Stimulated activated CD8-positive, alpha-beta memory T cell treated with anti-CD3 and anti-CD28 coated beads, Interleukin-12 subunit alpha, Interleukin-12 subunit beta, amount 100 ng/mL, for 24 hours (primary cell): Measurements from ENCODE around the gene PRDM11.

Experiments
- DNase-seq: peaks from one replicate; pipeline ENCODE4 v3.0.0-alpha.2; 2020; ENCODE audit errors: extremely low read depth

PRDM11 gene

GRCh38 chr11:45174168-45174835, 27.9 kb downstream of the PRDM11 start:
- no peak for DNase-seq

- DNase-seq, result no peak
These were observed 28.5 kb downstream of the PRDM11 start for GRCh38 chr11:45174963-45175362.

- DNase-seq, result no peak
These were observed 30.6 kb downstream of the PRDM11 start for GRCh38 chr11:45176996-45177395.

GRCh38 chr11:45178223-45178622, 31.8 kb downstream of the PRDM11 start:
- no peak for DNase-seq

- DNase-seq, result no peak
These were observed 32.6 kb downstream of the PRDM11 start for GRCh38 chr11:45178890-45179671.

- DNase-seq, result no peak
These were observed 33.3 kb downstream of the PRDM11 start for GRCh38 chr11:45179686-45180178.

- no peak for DNase-seq
These were observed 33.9 kb downstream of the PRDM11 start for GRCh38 chr11:45180179-45180847.

- DNase-seq, result no peak
These were observed 34.4 kb downstream of the PRDM11 start for GRCh38 chr11:45180848-45181192.

- no peak for DNase-seq
These were observed 34.9 kb downstream of the PRDM11 start for GRCh38 chr11:45181193-45181888.

- no peak for DNase-seq
These were observed 35.6 kb downstream of the PRDM11 start for GRCh38 chr11:45181889-45182550.

- DNase-seq, result no peak
These were observed 36.5 kb downstream of the PRDM11 start for GRCh38 chr11:45182902-45183301.

GRCh38 chr11:45184640-45185039, 38.2 kb downstream of the PRDM11 start:
- DNase-seq, result no peak

- DNase-seq, result no peak
These were observed 38.8 kb downstream of the PRDM11 start for GRCh38 chr11:45185228-45185729.

GRCh38 chr11:45187375-45187774, 40.9 kb downstream of the PRDM11 start:
- DNase-seq, result no peak

- DNase-seq, result no peak
These were observed 41.7 kb downstream of the PRDM11 start for GRCh38 chr11:45188127-45188526.

GRCh38 chr11:45189230-45189629, 42.8 kb downstream of the PRDM11 start:
- no peak for DNase-seq

GRCh38 chr11:45193695-45194094, 47.3 kb downstream of the PRDM11 start:
- no peak for DNase-seq

- DNase-seq, result no peak
These were observed 58.3 kb downstream of the PRDM11 start for GRCh38 chr11:45204761-45205160.

- DNase-seq, result no peak
These were observed 59.5 kb downstream of the PRDM11 start for GRCh38 chr11:45205978-45206377.

- no peak for DNase-seq
These were observed 61.7 kb downstream of the PRDM11 start for GRCh38 chr11:45208135-45208534.
